ENCODE results near the gene CLN6.

DNA sequence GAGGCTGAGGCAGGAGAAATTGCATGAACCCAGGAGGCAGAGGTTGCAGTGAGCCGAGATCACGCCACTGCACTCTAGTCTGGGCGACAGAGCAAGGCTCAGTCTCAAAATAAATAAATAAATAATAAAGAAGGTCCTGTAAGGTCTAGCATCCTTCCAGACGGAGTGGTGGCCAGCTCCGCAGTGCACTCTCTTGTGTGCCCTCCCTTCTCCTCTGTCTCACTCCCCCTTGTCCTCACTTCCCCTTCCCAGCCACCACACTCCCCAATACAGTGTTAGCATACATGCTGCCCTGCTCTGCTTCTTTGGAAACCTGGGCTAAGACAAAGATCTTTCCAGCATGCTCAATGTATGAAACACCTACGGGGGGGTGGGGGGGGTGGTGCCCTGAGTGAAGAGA is 3.4 kb upstream of the CLN6 start:
- TF ChIP-seq CTCF (conservative IDR thresholded peaks at IDR 0.05; ENCODE audit: low read length) (no peak), EZH2phosphoT487 (IDR thresholded peaks at IDR 0.05; ENCODE audit: borderline replicate concordance) (no peak)
